H9 (cell line): Measurements from ENCODE around the gene HECW1. TPM values are rescaled to one million over a fixed set of nuclear protein-coding genes. Genes with fewer than 3 reads are reported as not detected.
A peak's percentile ranks its signal among the peaks of the same experiment; 100 is the strongest.

Experiments used
- DNase-seq: peaks from one replicate; pipeline ENCODE4 v3.0.0-alpha.2; 2017
- H2AFZ ChIP-seq: one replicate; pipeline ENCODE4 v1.6.1; 2013; ENCODE audit warnings: mild to moderate bottlenecking, low read length, control low read depth, moderate library complexity
- H2AK5ac ChIP-seq: 2 replicates; pipeline ENCODE4 v1.6.1; 2013; ENCODE audit warnings: low read length, control low read depth, mixed read lengths; ENCODE audit not compliant: insufficient read length
- H2BK120ac ChIP-seq: one replicate; pipeline ENCODE4 v1.6.1; 2013; ENCODE audit warnings: low read depth, mild to moderate bottlenecking, low read length, control low read depth, inconsistent platforms; ENCODE audit not compliant: poor library complexity, severe bottlenecking
- H2BK12ac ChIP-seq: 2 replicates; pipeline ENCODE4 v1.6.1; 2013; ENCODE audit warnings: low read length, control low read depth, mixed read lengths, low read depth; ENCODE audit not compliant: insufficient read length
- H2BK15ac ChIP-seq: 2 replicates; pipeline ENCODE4 v1.6.1; 2013; ENCODE audit warnings: low read depth, low read length, control low read depth
- H2BK20ac ChIP-seq: one replicate; pipeline ENCODE4 v1.6.1; 2013; ENCODE audit warnings: low read depth, mild to moderate bottlenecking, low read length, control low read depth, inconsistent platforms; ENCODE audit not compliant: poor library complexity, severe bottlenecking
- H2BK5ac ChIP-seq: 2 replicates; pipeline ENCODE4 v1.6.1; 2013; ENCODE audit warnings: low read length, control low read depth, mixed read lengths; ENCODE audit not compliant: insufficient read length
- H3K14ac ChIP-seq: 2 replicates; pipeline ENCODE4 v1.6.1; 2013; ENCODE audit warnings: low read length, control low read depth; ENCODE audit not compliant: insufficient read depth
- H3K18ac ChIP-seq: 2 replicates; pipeline ENCODE4 v1.6.1; 2013; ENCODE audit warnings: low read depth, mild to moderate bottlenecking, mixed read lengths, low read length, control low read depth; ENCODE audit not compliant: insufficient read length
- H3K23ac ChIP-seq: 2 replicates; pipeline ENCODE4 v1.6.1; 2013; ENCODE audit warnings: low read length, control low read depth, mixed read lengths, low read depth; ENCODE audit not compliant: insufficient read length
- H3K23me2 ChIP-seq: 2 replicates; pipeline ENCODE4 v1.6.1; 2013; ENCODE audit warnings: low read depth, mild to moderate bottlenecking, mixed read lengths, low read length, control low read depth; ENCODE audit not compliant: insufficient read length, poor library complexity, severe bottlenecking
- H3K27ac ChIP-seq: 2 replicates; pipeline ENCODE4 v1.5.1; 2013; ENCODE audit warnings: low read length, control low read depth, mixed read lengths, low read depth; ENCODE audit not compliant: insufficient read length
- H3K27me3 ChIP-seq: 2 replicates; pipeline ENCODE4 v1.6.1; 2013; ENCODE audit warnings: low read length, control low read depth, inconsistent platforms; ENCODE audit not compliant: insufficient read depth
- H3K4ac ChIP-seq: 2 replicates; pipeline ENCODE4 v1.6.1; 2013; ENCODE audit warnings: low read depth, mild to moderate bottlenecking, control low read depth, inconsistent platforms, low read length, moderate library complexity
- H3K4me1 ChIP-seq: 2 replicates; pipeline ENCODE4 v1.6.1; 2013; ENCODE audit warnings: low read length, control low read depth, inconsistent platforms; ENCODE audit not compliant: insufficient read depth
- H3K4me2 ChIP-seq: 2 replicates; pipeline ENCODE4 v1.6.1; 2013; ENCODE audit warnings: low read length, control low read depth, mixed read lengths; ENCODE audit not compliant: insufficient read length, insufficient read depth
- H3K56ac ChIP-seq: 2 replicates; pipeline ENCODE4 v1.6.1; 2013; ENCODE audit warnings: low read depth, mild to moderate bottlenecking, mixed read lengths, low read length, control low read depth; ENCODE audit not compliant: insufficient read length
- H3K79me1 ChIP-seq: 2 replicates; pipeline ENCODE4 v1.6.1; 2013; ENCODE audit warnings: low read depth, mild to moderate bottlenecking, moderate library complexity, low read length, control low read depth, inconsistent platforms; ENCODE audit not compliant: insufficient read depth, poor library complexity, severe bottlenecking
- H3K79me2 ChIP-seq: 2 replicates; pipeline ENCODE4 v1.6.1; 2013; ENCODE audit warnings: low read length, control low read depth, inconsistent platforms; ENCODE audit not compliant: insufficient read depth
- H3K9ac ChIP-seq: 2 replicates; pipeline ENCODE4 v1.6.1; 2013; ENCODE audit warnings: low read length, control low read depth, mixed read lengths; ENCODE audit not compliant: insufficient read length; ENCODE audit errors: extremely low read depth
- H3K9me3 ChIP-seq: one replicate; pipeline ENCODE4 v1.6.1; 2013; ENCODE audit warnings: low read depth, low read length, inconsistent platforms; ENCODE audit not compliant: control insufficient read depth
- H3T11ph ChIP-seq: one replicate; pipeline ENCODE4 v1.6.1; 2013; ENCODE audit warnings: mild to moderate bottlenecking, low read length, control low read depth, inconsistent platforms
- H4K20me1 ChIP-seq: one replicate; pipeline ENCODE4 v1.6.1; 2013; ENCODE audit not compliant: control insufficient read depth, insufficient read length, insufficient read depth
- H4K5ac ChIP-seq: 2 replicates; pipeline ENCODE4 v1.6.1; 2013; ENCODE audit warnings: low read depth, mild to moderate bottlenecking, mixed read lengths, low read length, control low read depth; ENCODE audit not compliant: insufficient read length
- H4K8ac ChIP-seq: replicated peaks from 2 replicates; pipeline ENCODE4 v1.6.1; 2013; ENCODE audit warnings: low read length, control low read depth, mixed read lengths, low read depth; ENCODE audit not compliant: insufficient read length
- H4K91ac ChIP-seq: 2 replicates; pipeline ENCODE4 v1.6.1; 2013; ENCODE audit warnings: low read depth, mild to moderate bottlenecking, moderate library complexity, mixed read lengths, low read length, control low read depth; ENCODE audit not compliant: insufficient read length
- H3K27ac Mint-ChIP-seq, 3 experiments: 2 replicates in 2 of 3; 3 replicates in 1 of 3; pipeline ENCODE4 v1.8.0; 2020 to 2021; ENCODE audit warnings: mixed read lengths in 3 of 3, mild to moderate bottlenecking in 1 of 3, moderate library complexity in 1 of 3
- H3K27me3 Mint-ChIP-seq: 2 replicates; pipeline ENCODE4 v1.8.0; 2021; ENCODE audit warnings: low read depth, mild to moderate bottlenecking, moderate library complexity, mixed read lengths
- H3K36me3 Mint-ChIP-seq, 3 experiments: 2 replicates in 2 of 3; 3 replicates in 1 of 3; pipeline ENCODE4 v1.8.0; 2020 to 2021; ENCODE audit warnings: low read depth in 3 of 3, mixed read lengths in 3 of 3; ENCODE audit not compliant: insufficient read depth in 1 of 3
- H3K4me1 Mint-ChIP-seq, 2 experiments: 2 replicates each; pipeline ENCODE4 v1.8.0; 2020; ENCODE audit warnings: mixed read lengths in 2 of 2
- H3K4me3 Mint-ChIP-seq, 2 experiments: 2 replicates in 1 of 2; 3 replicates in 1 of 2; pipeline ENCODE4 v1.8.0; 2020 to 2021; ENCODE audit warnings: mild to moderate bottlenecking in 2 of 2, mixed read lengths in 2 of 2, moderate library complexity in 1 of 2
- H3K9me3 Mint-ChIP-seq, 2 experiments: 2 replicates in 1 of 2; 3 replicates in 1 of 2; pipeline ENCODE4 v1.8.0; 2020; ENCODE audit warnings: mild to moderate bottlenecking in 2 of 2, mixed read lengths in 2 of 2, moderate library complexity in 1 of 2
- WGBS: extraction: QIAGEN DNeasy Blood & Tissue Kit; methylation state at CpG from one replicate; pipeline ENCODE4 v1.1.7; 2013; ENCODE audit warnings: missing lambda C conversion rate, low lambda C conversion rate, mixed read lengths; ENCODE audit not compliant: insufficient read length; ENCODE audit errors: extremely low coverage; 5-methylcytosine and 5-hydroxymethylcytosine counted together
- total RNA-seq: library from RNA; stranded (reverse); gene quantifications from 2 replicates; pipeline ENCODE4 v1.2.1, GENCODE V29; 2021
- TF ChIP-seq, protein P1 (sequence below): fragments of 200-600 bp; sonication (generic); conservative IDR thresholded peaks from 3 replicates; pipeline ENCODE4 v1.8.0; 2021; ENCODE audit warnings: antibody characterized with exemption, mild to moderate bottlenecking

HECW1 gene
- total RNA-seq, 1 experiment from 2014 or later: 5.0 TPM

DNA sequence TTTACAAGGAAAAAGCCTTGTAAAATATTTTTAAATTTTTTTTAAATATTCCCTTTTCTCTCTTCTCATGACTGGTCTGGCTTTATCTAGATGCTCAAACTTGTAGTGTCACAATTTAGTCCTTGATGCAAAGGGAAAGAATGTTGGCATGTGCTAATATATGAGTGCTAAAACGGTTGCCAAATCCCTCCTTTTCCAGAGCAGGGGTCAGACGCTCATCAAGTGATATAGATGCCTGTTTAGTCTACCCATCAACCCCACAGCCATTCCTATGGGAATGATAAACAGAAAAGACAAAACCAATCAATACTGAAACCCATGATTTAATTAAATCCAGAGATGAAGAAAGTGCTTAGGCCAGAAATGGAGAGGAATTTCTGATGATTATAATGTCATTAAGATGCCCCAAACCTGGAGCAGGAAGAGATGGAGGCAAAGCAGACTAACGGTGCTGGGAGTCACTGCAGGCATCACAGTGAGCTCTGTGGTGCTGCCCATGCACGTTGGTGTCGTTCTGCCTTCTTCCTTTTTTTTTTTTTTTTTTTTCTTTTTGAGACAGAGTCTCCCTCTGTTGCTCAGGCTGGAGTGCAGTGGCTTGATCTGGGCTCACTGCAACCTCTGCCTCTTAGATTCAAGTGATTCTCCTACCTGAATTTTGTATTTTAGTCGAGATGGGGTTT lies 260.4 kb downstream of the HECW1 start:
- H3T11ph ChIP-seq: no peak overlapping the region
- H3K27ac ChIP-seq: no peak overlapping the region
- H3K14ac ChIP-seq: no peak overlapping the region
- no peak overlapping the region for H3K56ac ChIP-seq
- no peaks in the 10 kb centered on the region for H3K4me1 ChIP-seq
- Mint-ChIP-seq H3K4me3 (no peak overlapping the region), H3K9me3 (no peaks in the 10 kb centered on the region; a peak in 1 of 5 replicates), H3K27me3 (no peaks in the 10 kb centered on the region), H3K27ac (peak overlapping the region in 2 of 3 experiments; percentile 0 to 3; a peak in 2 of 7 replicates), H3K4me1 (peaks cover 14 to 18% of the 10 kb centered on the region in 2 experiments), H3K36me3 (peaks cover 0 to 5% (median 0%) of the 10 kb centered on the region in 3 experiments; a peak in 2 of 7 replicates)
- no peak overlapping the region for H2AFZ ChIP-seq
- no peaks in the 10 kb centered on the region for H3K79me1 ChIP-seq
- H3K27me3 ChIP-seq: no peaks in the 10 kb centered on the region
- H2BK12ac ChIP-seq: no peak overlapping the region
- TF ChIP-seq, protein P1, sequence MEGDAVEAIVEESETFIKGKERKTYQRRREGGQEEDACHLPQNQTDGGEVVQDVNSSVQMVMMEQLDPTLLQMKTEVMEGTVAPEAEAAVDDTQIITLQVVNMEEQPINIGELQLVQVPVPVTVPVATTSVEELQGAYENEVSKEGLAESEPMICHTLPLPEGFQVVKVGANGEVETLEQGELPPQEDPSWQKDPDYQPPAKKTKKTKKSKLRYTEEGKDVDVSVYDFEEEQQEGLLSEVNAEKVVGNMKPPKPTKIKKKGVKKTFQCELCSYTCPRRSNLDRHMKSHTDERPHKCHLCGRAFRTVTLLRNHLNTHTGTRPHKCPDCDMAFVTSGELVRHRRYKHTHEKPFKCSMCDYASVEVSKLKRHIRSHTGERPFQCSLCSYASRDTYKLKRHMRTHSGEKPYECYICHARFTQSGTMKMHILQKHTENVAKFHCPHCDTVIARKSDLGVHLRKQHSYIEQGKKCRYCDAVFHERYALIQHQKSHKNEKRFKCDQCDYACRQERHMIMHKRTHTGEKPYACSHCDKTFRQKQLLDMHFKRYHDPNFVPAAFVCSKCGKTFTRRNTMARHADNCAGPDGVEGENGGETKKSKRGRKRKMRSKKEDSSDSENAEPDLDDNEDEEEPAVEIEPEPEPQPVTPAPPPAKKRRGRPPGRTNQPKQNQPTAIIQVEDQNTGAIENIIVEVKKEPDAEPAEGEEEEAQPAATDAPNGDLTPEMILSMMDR: no peak
- H4K8ac ChIP-seq: no peak overlapping the region
- H2BK120ac ChIP-seq: no peak overlapping the region
- no peak overlapping the region for H2BK5ac ChIP-seq
- H3K79me2 ChIP-seq: no peaks in the 10 kb centered on the region
- no peak overlapping the region for H2BK20ac ChIP-seq
- H3K18ac ChIP-seq: no peak overlapping the region
- no peak overlapping the region for H3K23ac ChIP-seq
- H3K9ac ChIP-seq: no peak overlapping the region
- H3K23me2 ChIP-seq: no peaks in the 10 kb centered on the region
- no peak overlapping the region for H3K4me2 ChIP-seq
- DNase-seq: no peak
- H4K20me1 ChIP-seq: no peaks in the 10 kb centered on the region
- H2BK15ac ChIP-seq: no peak overlapping the region
- no peak overlapping the region for H2AK5ac ChIP-seq
- H4K5ac ChIP-seq: no peak overlapping the region
- H4K91ac ChIP-seq: no peak overlapping the region
- H3K4ac ChIP-seq: no peak overlapping the region
- no CpG with 5 or more reads among the region's 6 CpGs for WGBS
- H3K9me3 ChIP-seq: no peaks in the 10 kb centered on the region
